NT2/D1 (cell line): ENCODE results near the gene IRF2.

Source experiments
- YY1 ChIP-seq: IDR thresholded peaks from 2 replicates; pipeline ENCODE4 v1.6.1; 2011; ENCODE audit not compliant: insufficient read length, insufficient read depth
- ZNF274 ChIP-seq: IDR thresholded peaks from 2 replicates; pipeline ENCODE4 v1.6.1; 2011; ENCODE audit warnings: mild to moderate bottlenecking, low read depth, low read length

- TF ChIP-seq YY1 (no peak), ZNF274 (no peak)
Observed at GRCh38 chr4:184439856-184440594, 34.3 kb downstream of the IRF2 start.
